NCI-H2227 (cell line): ENCODE measurements around the gene ABCE1.

Experiments
- DNase-seq: peaks from one replicate; lab custom pipeline; 2025; ENCODE audit not compliant: unreplicated experiment; lab: John Stamatoyannopoulos, UW

The ABCE1 gene

DNA sequence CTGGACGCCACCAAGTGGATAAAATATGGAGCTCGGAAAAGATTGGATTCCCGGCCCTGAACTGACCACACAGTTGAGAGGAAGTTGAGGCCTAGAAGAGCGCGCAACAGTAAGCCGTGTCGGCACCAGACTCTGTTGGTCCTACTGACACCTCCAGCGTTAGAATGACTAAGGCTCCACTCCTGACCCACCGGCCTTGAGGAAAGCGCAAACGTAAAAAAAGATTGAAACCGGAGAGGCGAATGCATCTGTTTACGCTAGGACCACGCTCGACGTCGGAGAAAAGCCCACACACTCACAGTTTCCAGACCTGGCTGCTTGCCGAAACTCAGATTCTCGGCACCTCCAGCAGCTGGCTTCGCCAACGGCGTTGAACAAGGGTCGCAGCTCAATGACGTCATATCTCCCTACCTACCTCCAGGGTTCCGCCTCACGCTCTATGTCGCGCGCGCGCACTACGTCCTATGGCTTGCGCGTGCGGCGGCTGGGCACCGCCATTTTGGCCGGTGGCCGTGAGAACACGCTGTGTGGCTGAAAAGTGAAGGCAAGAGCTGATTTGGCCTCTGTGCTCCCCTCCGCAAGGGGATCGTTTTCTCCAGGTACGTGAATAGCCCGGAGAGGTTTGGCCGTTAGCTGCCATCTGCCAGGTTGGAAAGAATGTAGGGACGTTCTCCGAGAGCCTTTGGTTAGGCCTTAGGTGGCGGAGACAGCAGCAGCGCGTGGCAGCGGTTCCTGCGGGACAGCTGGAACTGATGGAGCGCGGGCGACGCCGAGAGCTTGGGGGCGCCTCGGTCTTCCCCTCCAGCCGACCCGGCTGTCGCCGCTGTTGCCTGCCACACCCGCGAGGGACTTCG, at the start of gene ABCE1, which contains the start of gene ANAPC10:
TSS of gene ABCE1 (plus strand) at position 491 of the 854 bp plus-strand sequence. CDS start 6,102 bp downstream, outside the sequence.
TSS of gene ANAPC10 (minus strand) at position 376 of the 854 bp plus-strand sequence. CDS start 2,097 bp downstream, outside the sequence.
- DNase-seq = peak; percentile 97

- no peak for DNase-seq
Observed at GRCh38 chr4:145048817-145049216, 49.3 kb upstream of the ABCE1 start.

GRCh38 chr4:145049241-145049640, 48.9 kb upstream of the ABCE1 start:
- DNase-seq = no peak

- no peak for DNase-seq
Observed at GRCh38 chr4:145055533-145056257, 42.4 kb upstream of the ABCE1 start.

DNA sequence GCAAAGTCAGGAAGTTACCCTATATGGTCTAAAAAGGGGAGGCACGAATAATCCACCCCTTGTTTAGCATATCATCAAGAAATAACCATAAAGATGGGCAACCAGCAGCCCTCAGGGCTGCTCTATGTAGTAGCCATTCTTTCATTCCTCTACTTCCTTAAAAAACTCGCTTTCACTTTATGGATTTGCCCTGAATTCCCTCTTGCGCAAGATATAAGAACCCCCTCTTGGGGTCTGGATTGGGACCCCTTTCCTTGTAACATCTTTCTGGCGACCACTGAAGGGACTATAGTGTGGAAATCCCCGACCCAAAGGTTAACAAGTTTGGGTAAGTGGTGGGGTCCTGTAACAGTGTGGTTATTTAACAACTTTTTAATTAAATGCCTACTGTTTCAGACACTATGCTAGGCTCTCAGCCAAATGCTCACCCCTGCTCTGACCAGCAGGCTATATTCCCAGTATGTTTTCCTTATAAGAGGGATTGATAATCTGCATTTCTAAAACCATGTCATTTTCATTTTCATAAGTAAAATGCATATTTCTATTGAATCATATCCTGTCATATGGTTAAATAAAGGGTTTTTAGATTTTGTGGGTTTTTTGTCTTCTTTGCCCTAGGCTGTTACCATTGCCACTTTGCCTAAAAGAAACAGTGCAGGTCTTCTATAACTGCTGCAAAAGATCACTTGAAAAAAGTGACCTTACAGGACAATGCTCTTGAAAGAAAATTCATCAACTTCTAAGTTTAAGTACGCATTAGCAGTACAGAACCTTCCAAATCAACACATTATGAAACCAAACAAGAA, 41.6 kb upstream of the ABCE1 start:
- DNase-seq = no peak

- DNase-seq = no peak
Observed at GRCh38 chr4:145058256-145058655, 39.9 kb upstream of the ABCE1 start.

GRCh38 chr4:145061318-145061920, 36.7 kb upstream of the ABCE1 start:
- DNase-seq = peak; percentile 24

DNA sequence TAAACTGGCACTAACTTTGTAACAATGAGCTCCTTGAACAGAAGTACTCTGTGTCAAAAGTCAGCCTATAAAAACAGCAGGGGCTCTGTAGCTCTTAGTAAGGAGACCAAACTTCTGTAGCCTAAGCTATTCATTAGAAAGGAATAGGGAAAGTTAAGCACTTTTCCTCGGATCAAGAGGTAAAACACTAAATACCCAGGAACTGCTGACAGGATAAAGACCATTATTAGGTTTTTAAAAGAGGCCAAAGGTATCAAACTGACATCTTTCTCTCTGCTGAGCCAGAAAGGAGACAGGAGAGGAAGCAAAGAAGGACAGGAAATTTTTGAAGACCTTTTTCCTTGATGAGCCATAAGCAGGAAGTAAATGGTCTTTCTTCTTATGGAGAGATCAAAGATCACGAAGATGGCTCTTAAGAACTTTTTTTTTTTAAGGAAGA, 32.0 kb upstream of the ABCE1 start:
- peak; percentile 43 for DNase-seq

DNA sequence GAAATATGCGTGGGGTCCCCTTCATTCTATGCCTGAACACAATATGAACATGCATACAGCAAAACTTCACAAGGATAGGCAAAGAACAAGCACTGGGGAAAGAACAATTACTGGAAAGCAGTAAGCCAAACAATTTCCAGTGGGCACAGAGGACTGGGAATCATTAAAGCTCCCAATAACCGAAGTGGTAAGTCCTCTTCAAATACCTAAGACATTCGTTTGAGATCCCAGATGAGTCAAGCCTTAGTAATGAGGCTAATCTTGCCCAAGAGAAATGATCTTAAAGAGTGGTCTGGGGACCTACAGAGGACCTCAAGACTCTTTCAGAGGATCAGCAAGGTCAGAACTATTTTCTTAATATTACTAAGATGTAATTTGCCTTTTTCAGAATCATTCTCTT, 28.8 kb upstream of the ABCE1 start:
- DNase-seq = no peak

DNA sequence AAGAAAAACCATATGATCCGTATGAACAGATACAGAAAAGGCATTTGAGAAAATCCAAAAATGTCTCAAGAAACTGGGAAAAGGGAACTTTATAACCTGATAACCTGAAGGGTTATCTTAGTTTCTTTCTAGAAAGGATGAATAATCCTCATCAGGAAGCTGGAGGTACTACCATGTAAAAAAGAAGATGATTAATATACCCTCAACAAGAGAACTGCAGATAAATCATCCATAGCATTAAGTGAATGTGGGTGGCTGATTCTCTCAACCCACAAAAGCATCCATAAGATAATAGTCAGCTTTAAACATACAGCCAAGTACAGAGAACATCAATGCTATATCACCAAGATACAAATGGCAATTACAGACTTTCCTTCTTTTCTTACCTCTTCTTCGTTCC, 26.6 kb upstream of the ABCE1 start:
- DNase-seq = no peak

DNA sequence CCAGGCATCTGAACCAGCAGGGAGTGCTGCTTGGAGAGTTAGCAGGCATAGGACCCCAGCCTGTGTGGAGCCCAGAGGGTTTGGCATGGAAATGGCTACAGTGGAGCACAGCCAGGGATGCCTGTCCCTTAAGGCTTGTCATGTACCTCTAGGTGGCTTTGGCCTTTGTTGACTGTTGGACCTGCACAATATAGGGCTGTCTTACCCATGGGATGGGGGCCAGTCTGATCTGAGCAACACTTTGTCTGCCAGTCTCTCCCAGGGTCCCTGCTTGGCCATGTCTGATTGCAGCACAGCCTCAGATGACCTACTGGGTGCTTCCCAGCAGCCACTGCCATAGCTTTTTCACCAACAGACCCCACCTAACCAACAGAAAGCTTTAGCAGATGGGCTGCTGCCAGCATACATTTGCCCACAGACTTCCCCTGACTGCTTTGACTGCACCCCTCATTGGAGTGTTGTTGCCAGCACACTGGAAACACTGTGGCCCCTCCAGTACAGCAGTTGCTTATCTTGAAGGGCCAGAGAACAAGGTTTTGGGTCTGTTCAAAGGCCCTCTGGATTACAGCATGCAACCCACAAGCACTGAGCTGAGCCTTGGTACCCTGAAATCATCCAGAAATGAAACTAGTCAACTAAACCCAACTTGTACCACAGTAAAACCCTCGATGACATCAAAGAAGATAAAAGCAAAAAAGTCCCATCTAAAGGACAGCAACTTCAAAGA, 22.2 kb upstream of the ABCE1 start:
- DNase-seq = no peak

DNA sequence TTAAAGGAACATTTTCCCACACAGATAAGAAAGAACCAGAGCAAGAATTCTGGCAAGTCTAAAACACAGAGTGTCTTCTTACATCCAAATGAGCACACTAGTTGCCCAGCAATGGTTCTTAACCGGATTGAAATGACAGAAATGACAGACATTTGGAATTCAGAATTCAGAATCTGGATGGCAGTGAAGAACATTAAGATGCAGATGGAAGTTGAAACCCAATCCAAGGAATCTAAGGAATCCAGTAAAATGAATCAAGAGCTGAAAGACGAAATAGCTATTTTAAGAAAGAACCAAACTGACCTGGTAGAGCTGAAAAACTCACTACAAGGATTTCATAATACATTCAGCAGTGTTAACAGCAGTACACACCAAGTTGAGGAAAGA, 21.6 kb upstream of the ABCE1 start:
- DNase-seq = no peak

- no peak for DNase-seq
Observed at GRCh38 chr4:145081756-145082155, 16.4 kb upstream of the ABCE1 start.

- no peak for DNase-seq
Observed at GRCh38 chr4:145083891-145084605, 14.1 kb upstream of the ABCE1 start.

DNA sequence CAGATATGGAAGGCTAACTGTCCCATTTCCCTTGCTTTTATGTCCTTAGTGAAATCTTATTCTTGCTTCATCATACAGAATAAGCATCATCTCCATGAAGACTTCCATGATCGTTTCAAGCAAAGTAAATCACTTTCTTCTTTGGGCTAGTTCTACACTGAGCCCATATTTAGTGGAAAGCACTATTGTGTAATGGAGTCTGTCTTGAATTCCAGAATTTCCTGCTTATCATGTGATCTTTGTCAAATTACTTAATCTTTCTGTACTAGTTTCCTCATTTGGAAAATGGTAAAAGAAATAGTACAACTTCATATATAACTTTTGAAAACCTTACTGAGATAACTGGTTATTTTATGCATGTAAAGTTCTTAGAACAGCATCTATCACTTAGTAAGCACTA, 7.7 kb upstream of the ABCE1 start:
- DNase-seq = no peak

GRCh38 chr4:145093638-145094037, 4.5 kb upstream of the ABCE1 start:
- no peak for DNase-seq

GRCh38 chr4:145097331-145097820, 735 bp upstream of the ABCE1 start:
- DNase-seq = no peak

GRCh38 chr4:145098675-145099037, 545 bp downstream of the ABCE1 start:
- peak; percentile 18 for DNase-seq

GRCh38 chr4:145099653-145100052, 1.5 kb downstream of the ABCE1 start:
- no peak for DNase-seq
